Inflammatory macrophage treated with lipopolysaccharide for 4 hours (primary cell): ENCODE measurements around the gene BICD2.

Experiments
- DNase-seq: peaks from one replicate; pipeline ENCODE4 v3.0.0-alpha.2; 2020

Gene BICD2

DNA sequence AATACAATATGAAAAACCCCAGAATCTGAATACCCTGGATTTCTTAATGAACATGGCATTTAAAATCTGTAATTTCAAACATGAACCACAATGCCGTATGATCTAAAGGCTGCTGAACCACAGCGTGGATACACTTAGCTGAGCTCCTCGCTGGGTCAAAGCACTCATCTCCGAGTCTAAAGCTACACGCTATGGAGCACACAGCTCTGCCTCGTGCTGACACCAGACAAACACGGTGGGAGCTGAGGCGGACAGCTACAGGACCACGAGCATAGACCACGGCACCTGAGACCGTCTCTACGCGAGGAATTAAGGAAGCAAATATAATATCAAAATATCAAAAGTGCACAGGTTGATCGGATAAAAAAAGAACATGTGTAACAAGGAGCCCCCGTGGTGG is 51.9 kb downstream of the BICD2 start:
- DNase-seq, result no peak

DNA sequence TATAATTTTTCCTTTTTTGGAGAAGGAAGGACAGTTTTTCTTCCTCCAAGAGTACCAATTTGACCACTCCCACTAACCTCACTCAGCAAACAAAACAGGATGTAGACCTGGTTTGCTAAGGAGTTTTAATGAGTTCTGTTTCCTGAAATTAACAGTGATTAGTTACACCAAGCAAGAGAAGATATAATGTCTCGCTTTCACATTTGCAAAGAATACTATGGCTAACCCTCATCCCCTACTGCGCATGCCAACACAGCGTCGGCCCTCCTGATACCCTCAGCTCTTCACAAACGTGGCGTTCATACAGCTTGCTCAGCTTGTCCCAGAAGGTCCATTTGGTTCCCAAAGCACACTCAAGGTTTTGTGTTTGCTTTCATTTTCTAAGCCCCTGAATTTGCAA is 52.8 kb downstream of the BICD2 start:
- DNase-seq, result peak; percentile 12

DNA sequence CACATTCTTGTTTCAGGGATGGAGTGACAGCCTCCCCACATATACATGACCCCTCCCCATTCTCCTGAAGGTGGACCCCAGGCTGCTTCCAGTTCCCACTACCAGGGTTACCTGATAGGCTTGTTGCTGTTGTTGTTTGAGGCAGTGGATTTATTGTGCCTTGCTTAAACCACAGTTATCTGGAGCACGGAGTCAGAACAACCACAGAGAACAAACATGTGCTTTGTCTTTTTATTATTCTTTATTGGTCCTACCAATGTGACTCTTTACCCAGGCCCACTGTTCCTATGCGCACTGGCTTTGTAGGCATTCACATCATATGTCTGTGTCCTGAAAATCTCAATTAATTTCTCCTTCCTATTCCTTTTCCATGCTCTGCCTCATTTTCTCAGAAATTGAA is 53.5 kb downstream of the BICD2 start:
- DNase-seq, result no peak

DNA sequence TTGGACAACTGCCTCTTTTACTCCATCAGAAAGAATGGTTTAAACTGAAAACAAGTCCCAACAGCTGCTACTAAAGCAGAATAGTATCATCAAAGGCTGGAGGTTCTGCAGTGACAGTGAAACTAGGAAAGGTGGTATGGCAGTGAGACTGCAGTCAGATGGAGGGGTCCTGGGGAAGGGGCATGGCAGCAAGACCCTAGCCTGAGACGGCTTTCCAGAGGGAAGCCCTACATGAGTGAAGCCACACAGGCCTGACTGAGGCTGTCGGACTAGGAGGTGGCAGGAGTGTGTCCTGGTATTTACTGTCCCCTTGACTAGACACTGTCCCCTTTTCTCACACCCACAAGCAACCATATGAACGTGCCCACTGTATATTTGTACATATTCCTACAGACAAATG is 54.3 kb downstream of the BICD2 start:
- no peak for DNase-seq

DNA sequence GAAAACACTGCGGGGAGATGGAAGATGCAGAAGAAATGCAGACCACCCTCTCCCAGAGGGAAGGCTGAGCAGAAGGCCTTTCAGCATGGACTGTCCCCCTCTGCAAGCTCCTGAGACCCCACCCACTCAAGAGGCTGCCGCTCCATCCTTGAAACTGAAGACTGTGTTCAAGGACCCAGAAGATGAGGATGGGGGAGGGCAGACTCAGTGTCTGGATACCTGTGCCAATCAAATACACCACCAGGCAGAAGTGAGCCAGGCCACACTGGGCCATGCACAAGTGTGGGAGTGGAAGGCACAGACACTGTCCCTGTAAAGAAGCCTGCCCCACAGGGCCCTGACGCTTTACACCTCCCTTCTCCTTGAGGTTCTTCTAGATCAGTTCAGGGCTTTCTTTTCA is 54.7 kb downstream of the BICD2 start:
- DNase-seq, result no peak

DNA sequence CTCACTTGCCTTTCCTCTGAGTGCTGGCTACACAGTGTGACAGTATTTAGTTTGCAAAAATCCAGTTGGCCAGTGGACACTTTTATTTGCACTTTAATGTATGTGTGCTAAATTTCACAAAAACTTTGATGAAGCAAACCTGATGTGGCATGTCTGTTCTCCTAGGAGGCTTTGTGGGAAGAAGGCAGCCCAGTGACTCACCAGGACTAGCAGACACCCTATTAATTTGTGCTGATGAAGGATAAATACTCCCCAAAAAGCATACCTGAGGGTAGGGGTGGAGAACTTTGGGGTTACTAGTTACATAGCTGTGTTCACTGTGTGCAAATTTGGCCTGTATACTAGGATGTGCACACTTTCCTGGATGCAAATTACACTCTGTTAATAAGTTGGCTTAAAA is 55.4 kb downstream of the BICD2 start:
- no peak for DNase-seq

DNA sequence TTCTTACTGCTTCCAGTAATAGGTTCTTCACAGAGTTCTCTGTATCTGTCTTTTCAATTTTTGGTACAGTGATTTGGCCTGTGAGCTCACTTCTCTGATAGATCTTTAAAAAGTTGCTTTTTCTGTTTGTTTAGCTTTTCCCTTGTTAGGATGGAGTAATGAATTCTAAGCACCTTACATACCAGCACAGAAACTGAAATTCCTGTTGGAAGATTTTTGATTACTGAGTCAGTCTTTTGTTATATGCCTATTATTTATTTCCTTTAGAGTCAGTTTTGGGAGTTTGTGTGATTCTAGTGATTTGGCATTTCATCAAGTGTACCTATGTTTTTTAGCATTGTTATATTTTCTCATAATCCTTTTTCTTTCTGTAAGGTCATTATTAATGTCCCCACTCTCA is 57.1 kb downstream of the BICD2 start:
- DNase-seq, result no peak

DNA sequence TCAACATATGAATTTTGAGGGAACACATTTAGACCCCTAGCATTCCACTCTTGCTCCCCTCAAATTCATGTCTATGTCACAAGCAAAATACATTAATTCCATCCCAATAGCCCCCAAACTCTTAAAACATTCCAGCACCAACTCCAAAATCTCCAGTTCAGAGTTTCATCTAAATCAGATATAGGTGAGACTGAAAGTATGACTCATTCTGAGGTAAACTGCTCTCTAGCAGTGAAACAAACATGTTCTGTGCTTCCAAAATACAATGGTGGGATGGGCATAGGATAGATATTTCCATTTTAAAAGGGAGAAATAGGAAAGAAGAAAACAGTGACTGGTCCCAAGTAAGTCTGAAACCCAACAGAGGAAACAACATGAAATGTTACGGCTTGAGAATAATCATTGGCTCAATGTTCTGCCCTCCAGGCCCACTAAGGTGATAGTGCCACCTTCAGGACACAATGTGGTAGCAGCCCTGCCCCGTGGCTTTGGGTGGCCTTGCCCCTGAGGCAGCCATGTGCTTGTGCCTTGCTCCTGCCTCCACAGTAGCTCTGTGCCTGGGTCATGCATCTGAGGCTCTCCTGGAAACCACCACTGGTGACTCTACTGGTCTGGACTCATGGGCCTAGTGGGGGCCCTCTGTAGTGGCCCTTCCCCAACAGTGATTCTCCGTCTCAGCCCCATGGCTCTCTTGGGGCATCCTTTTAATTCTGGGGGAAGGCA is 58.3 kb downstream of the BICD2 start:
- DNase-seq, result peak; percentile 46

DNA sequence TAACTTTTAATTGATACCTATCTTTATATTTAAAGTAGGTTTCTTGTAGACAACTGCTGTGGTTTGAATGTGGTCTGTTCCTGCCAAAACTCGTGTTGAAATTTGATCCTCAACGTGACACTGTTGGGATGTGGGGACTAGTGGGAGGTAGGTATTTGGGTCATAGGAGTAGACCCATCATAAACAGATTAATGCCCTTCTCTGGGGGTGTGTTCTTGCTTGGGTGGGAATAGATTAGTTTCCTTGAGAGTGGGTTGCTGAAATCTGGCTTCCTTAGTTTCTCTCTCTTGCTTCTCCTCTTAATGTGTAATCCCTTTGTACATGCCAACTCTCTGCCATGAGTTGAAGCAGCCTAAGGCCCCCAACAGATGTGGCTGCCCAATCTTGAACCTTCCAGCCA is 60.1 kb downstream of the BICD2 start:
- no peak for DNase-seq

DNA sequence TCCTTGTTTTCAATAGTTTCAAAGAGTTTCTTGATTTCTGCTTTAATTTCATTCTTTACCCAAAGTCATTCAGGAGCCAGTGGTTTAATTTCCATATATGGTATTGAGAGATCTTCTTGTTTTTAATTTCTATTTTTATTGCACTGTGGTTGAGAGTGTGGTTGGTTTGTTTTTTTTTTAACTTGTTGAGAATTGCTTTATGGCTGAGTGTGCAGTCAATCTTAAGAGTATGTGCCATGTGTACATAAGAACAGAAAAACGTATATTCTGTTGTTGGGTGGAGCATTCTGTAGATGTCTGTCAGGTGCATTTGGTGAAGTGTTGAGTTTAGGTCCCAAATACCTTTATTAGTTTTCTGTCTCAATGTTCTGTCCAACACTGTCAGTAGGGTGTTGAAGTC is 68.0 kb downstream of the BICD2 start:
- no peak for DNase-seq

DNA sequence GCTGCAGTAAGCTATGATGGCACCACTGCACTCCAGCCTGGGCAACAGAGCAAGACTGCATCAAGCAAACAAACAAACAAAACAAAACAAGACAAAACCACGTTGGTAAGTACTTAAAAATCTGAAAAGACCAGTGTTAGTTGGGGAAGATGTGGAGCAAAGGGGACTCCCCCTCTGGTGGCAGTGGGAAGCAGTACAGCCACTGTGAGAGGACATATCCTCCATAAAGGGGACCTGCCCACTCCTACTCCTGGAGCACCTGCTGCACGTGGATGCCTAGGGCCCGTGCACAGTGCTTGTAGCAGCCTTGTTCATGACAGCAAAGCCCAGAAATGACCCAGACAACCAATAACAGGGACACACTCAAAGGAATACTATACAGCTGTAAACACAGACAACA is 77.7 kb downstream of the BICD2 start:
- no peak for DNase-seq

DNA sequence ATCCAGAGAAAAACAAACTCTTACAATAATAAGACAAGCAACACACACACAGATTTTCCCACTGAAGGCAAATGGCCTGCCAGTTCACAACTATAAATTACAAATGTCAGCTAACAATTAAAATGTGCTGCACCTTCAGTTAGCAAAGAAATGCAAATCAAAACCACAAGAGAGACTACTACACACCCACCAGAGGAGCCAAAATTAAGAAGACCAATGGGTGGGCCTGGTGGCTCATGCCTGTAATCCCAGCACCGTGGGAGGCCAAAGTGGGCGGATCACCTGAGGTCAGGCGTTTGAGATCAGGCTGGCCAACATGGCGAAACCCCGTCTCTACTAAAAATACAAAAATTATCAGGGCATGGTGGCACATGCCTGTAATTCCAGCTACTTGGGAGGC is 79.6 kb downstream of the BICD2 start:
- DNase-seq, result no peak

DNA sequence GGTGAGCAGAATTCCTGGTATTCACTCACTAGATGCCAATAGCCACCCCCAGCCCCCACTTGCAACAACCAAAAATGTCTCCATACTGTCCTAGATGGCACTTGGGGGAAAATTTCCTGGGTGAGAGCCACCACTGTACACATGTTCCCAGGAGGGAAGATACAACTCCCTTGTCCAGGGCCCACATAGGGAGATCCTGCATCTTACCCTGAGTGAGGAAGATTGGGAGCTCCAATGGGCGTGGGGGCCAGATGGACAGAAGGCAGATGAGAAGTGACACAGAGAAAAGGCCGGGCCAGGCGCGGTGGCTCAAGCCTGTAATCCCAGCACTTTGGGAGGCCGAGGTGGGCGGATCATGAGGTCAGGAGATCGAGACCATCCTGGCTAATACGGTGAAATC is 82.4 kb downstream of the BICD2 start:
- no peak for DNase-seq

DNA sequence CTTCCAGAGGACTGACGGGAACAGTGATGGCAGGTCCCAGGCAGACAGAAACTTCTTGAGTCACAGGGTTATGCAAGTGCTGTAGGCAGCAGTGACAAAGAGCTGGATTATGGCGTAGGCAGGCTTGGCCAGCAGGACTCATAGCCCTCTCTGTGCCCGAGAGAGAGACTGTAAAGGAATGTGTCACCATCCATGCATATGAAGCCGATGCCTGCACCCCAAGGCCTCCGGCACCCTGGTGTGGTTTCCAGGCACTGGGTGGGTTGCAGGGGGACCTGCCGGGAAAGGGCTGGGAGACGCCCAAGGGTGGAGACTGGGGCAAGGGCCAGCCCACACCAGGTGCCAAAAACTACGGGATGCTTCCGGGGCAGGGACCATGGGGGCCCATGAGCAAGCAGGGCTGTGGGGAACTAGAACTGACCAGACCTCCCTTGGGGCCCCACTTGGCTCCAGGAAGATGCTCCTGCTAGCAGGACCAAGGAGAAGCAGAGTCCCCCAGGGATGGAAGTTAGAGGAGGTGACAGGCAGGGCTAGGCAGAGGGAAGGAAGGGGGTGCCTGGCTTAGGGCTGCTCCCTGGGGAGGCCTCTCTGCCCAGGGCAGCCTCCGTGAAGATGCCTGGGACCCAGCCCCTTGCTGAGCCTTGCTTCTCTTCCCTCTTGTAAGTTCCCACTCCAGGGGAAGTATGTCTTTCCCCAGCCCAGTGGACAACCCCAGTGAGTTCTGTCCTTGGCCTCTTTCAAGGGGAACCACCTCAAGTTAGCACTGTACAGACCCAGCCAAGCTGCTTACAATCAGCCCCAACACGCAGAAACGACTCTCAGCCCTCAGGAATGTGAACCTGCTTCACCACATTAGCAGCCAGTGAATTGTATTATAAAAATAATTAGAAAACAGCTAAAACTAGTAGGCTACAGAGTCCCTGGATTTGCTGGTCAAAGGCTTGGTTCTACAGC is 84.2 kb downstream of the BICD2 start:
- DNase-seq, result no peak

DNA sequence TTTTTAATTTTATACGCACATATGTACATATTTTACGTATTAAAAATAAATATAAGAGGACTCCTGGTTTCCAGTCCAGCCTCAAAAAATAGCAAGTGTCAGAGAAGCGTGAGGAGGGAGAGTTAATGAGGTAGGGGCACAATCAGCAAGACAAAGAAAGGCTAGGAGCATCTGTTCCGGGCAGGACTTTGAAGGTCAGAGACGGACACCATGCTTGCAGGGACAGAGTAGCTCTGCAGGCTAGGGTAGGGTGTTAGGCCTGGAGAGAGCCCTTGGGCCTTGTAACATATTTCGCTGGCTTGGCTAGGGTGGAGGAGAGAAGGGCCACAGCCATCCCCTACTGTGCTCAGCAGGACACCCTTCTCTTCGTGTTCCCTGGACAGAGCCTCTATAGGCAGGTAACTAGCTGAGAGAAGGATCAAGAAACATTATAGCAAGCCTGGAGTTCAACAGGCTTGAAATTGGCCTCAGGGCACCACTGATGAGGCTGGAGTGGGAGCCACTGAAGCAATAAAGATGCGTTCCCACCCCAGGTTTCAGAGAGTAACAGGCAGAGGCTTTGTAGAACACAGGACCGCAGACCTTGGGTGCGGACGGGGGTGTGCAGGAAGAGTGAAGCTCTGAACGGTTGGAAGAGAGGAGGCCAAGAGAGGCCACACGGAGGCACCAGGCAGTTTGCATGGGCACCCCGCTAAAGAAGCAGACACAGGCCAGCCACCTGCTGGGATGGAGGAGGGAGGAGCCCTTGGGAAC is 85.0 kb downstream of the BICD2 start:
- no peak for DNase-seq

DNA sequence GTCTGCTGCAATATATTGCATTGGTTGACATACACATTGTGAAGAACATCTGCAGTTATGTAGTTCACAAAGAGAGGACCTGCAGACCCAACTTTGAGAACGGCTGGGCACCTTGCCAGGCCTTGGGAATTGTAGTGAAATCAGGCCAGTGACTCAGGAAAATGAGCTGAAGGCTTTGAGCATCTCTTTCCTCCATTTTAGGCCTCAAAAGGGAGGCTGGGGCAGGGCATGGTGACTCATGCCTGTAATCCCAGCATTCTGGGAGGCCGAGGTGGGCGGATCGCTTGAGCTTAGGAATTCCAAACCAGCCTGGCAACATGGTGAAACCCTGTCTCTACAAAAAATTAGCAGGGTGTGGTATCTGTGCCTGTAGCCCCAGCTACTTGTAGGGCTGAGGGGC is 93.3 kb downstream of the BICD2 start:
- peak; percentile 4 for DNase-seq

DNA sequence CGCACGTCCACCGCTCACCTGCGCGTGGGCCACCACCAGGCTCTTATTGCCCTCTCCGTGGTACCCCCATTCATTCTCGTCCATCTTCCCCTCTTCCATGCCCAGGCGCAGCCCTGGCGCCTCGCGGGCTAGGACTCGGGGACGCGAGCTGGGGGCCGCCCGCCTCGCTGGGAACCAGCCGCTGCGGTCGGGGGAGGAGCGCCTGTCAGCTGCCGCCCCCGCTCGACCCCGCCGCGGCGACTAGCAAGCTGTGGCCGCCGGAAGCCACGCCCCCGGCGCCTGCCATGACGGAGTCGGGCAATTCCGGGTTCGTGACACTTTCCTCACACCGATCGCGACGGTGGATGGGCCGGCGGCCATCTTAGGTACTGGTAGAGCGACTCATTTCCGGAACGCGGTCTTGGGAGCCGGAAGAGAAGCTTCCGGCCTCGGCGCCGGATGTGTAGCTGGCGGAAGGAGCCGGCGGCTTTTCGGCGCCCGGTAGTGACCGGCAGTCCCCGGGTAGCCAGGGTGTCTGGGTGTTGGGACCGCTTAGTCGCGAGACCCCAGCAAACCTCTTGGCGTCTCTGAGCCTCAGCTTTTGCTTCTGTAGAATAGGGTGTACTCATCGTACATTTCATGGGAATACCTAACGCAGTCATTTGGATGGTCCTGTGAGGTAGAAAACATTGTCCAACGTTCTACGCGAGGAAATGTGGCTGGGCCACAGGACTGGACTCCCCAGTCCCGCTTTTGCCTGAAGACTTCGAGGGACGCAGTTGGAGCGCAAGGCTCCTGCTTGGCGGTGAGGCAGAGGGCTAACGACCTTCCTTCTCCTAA is 94.5 kb downstream of the BICD2 start, which contains the start of gene IPPK:
TSS of gene IPPK (minus strand) at position 242 of the 819 bp plus-strand sequence. CDS start at position 99, 143 bp downstream.
- DNase-seq, result peak; percentile 100

DNA sequence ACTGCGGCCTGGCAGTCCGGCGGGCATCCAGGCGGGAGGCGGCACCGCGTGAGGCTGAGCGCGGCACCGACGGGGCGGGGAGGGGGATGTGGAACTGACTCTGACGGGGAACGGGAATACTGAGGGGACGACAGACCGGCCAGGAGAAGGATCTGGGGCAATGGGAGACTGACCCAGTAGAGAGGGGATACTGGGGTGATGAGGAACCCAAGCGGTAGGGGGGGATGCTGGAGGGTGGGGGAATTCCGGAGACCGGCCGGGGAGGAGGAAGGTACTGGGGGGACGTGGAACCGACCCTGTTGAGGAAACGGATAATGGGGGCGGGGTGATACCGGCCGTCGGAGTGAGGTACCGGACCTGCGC is 95.1 kb downstream of the BICD2 start:
- peak; percentile 46 for DNase-seq

DNA sequence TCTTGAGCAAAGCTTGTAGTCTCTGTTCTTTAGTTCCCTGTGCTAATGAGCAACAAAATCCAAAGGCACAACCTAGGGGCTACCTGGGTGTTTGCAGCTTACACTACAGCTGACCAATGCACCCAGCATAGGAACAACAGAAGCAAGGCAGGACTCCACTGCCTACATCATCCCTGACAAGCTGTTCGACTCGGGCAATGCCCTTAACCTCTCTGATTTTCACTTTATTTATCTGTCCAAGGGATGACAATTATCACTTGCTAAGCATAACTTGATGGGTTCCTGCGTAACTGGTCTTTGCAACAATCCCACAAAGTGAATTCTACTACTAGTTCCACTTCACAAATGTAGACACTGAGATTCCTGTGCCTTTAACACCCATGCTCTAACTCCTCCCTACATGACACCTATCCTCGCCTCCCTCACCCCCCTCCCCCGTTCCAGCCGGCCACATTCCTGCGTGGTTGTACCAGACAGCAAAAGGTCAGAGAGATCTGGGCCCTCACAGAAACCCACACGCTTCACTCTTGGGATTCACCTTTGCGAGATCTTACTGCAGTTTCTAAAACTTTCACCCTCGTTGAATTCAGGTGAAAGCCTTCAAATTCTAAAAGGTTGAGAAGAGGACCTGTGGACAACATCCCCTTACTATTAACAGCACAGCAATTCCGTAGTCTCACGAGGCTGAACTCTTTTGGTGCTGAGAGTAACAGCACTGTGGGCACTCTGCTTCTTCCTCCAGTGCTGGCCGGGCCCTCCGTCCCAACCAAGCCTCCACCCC is 95.7 kb downstream of the BICD2 start:
- peak; percentile 25 for DNase-seq

DNA sequence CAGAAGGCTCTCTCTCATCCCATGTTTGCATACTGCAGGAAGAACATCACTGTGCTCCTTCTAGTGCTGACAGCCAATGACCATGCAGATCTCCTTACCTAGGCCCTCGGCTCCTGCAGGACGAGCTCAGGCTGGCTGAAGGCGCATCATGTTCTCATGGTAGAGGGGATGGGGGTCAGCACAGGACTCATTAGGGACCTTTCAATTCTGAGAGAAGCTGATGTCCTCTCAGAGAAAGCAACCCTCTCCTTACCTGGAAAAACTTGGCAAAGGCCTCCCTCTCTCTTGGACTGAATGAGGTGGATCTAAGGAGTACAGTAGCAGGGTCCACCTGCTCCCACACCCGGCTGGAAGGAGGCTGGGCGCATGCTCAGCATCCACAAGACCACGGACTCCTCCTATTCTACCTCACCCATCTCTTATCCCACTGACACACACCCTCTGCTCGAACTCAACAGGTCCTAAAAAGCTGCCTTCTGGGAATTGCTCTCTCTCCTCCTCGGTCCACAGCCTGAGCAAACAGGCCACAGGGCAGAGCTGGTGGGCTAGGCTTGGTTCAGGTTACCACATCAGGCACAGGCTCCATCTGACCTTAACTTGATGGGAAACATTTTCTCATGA is 97.6 kb downstream of the BICD2 start:
- no peak for DNase-seq

DNA sequence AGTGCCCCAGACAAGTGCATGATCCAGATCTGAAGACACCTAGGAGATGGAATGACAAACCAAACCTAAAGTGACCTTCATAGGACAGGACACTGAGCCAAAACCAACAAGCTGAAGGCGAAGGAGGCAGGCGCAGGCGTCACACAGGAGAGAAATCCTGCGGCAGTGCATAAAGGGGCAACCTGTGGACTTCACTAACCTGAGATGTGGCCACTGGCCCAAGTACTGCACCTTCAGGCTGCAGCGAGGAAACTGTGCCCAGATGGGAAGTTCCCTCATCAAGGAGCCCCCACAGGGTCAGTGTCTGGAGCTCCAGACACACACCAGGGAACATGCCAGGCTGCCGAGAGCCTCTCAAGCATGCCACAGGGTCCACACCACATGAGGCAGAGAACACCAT is 98.4 kb downstream of the BICD2 start:
- no peak for DNase-seq
